Cerebellar nuclear complex (tissue), 1 donor: ENCODE measurements around the gene CCDC88C.

Source experiments
- DNase-seq, 2 experiments: peaks; one replicate each; lab custom pipeline; 2025; lab: John Stamatoyannopoulos, UW

CCDC88C gene

GRCh38 chr14:91286530-91286937 is 131.1 kb downstream of the CCDC88C start:
- peak in 1 of 2 experiments; percentile 63 for DNase-seq

- no peak for DNase-seq
Observed at GRCh38 chr14:91284791-91285548, 132.7 kb downstream of the CCDC88C start.

- DNase-seq, result no peak
Observed at GRCh38 chr14:91284146-91284790, 133.4 kb downstream of the CCDC88C start.

GRCh38 chr14:91283666-91284065 is 134.0 kb downstream of the CCDC88C start:
- DNase-seq, result no peak

GRCh38 chr14:91282954-91283645 is 134.5 kb downstream of the CCDC88C start:
- DNase-seq, result no peak

- DNase-seq, result no peak
Observed at GRCh38 chr14:91281346-91281745, 136.3 kb downstream of the CCDC88C start.

GRCh38 chr14:91280129-91280528 is 137.5 kb downstream of the CCDC88C start:
- DNase-seq, result no peak

- DNase-seq, result no peak
Observed at GRCh38 chr14:91279354-91279753, 138.3 kb downstream of the CCDC88C start.

- DNase-seq, result no peak
Observed at GRCh38 chr14:91278383-91278715, 139.3 kb downstream of the CCDC88C start.

- DNase-seq, result no peak
Observed at GRCh38 chr14:91277546-91278382, 139.9 kb downstream of the CCDC88C start.

GRCh38 chr14:91274796-91275195 is 142.8 kb downstream of the CCDC88C start:
- no peak for DNase-seq

GRCh38 chr14:91273885-91274273 is 143.7 kb downstream of the CCDC88C start:
- no peak for DNase-seq

GRCh38 chr14:91273273-91273884 is 144.2 kb downstream of the CCDC88C start:
- no peak for DNase-seq

- no peak for DNase-seq
Observed at GRCh38 chr14:91272341-91273272, 145.0 kb downstream of the CCDC88C start.

GRCh38 chr14:91271639-91272038 is 146.0 kb downstream of the CCDC88C start:
- DNase-seq, result no peak

GRCh38 chr14:91270619-91271018 is 147.0 kb downstream of the CCDC88C start:
- peak in 1 of 2 experiments; percentile 18 for DNase-seq

GRCh38 chr14:91270188-91270587 is 147.4 kb downstream of the CCDC88C start:
- DNase-seq, result no peak

GRCh38 chr14:91269076-91269991 is 148.3 kb downstream of the CCDC88C start:
- DNase-seq, result peak in 1 of 2 experiments; percentile 28

- DNase-seq, result no peak
Observed at GRCh38 chr14:91267965-91268437, 149.6 kb downstream of the CCDC88C start.
